Fibroblast of lung (primary cell): ENCODE results near the gene SOX10. TPM values are rescaled to one million over a fixed set of nuclear protein-coding genes. Genes with fewer than 3 reads are reported as not detected.

ENCODE experiments used
- DNase-seq, 2 donors: peaks; one replicate each; pipeline versions ENCODE4 v3.0.0 to v3.0.0-alpha.2; 2010; ENCODE audit warnings: low read depth in 2 of 2
- H2AFZ ChIP-seq: 2 replicates; pipeline ENCODE4 v1.5.1; 2012; ENCODE audit warnings: low read length, control low read depth, inconsistent platforms
- H3K27ac ChIP-seq: 2 replicates; pipeline ENCODE4 v1.5.1; 2011; ENCODE audit warnings: low read length, control low read depth; ENCODE audit not compliant: insufficient read depth
- H3K27me3 ChIP-seq: 2 replicates; pipeline ENCODE4 v1.5.1; 2011; ENCODE audit warnings: mild to moderate bottlenecking, low read length; ENCODE audit not compliant: control insufficient read depth, insufficient read depth
- H3K36me3 ChIP-seq: 2 replicates; pipeline ENCODE4 v1.5.1; 2011; ENCODE audit warnings: low read length; ENCODE audit not compliant: control insufficient read depth, insufficient read depth
- H3K4me1 ChIP-seq: 2 replicates; pipeline ENCODE4 v1.5.1; 2011; ENCODE audit warnings: low read length; ENCODE audit not compliant: control insufficient read depth, insufficient read depth; ENCODE audit errors: extremely low read depth
- H3K4me2 ChIP-seq: 2 replicates; pipeline ENCODE4 v1.5.1; 2011; ENCODE audit warnings: low read length, control low read depth; ENCODE audit not compliant: insufficient read depth; ENCODE audit errors: extremely low read depth
- H3K4me3 ChIP-seq, 4 experiments: fragments of 200-600 bp in 1 of 4; sonication (generic) in 1 of 4; replicated peaks in 1 of 4; 2 replicates each; pipeline ENCODE4 v1.5.1; 2011 to 2016; ENCODE audit warnings: low read length in 4 of 4, low read depth in 3 of 4, mild to moderate bottlenecking in 3 of 4, control low read depth in 2 of 4, inconsistent platforms in 1 of 4, mixed read lengths in 1 of 4; ENCODE audit not compliant: insufficient read depth in 1 of 4; ENCODE audit errors: control extremely low read depth in 1 of 4
- H3K79me2 ChIP-seq: 2 replicates; pipeline ENCODE4 v1.5.1; 2012; ENCODE audit warnings: mild to moderate bottlenecking, low read length, inconsistent platforms; ENCODE audit not compliant: control insufficient read depth, insufficient read depth
- H3K9ac ChIP-seq: 2 replicates; pipeline ENCODE4 v1.5.1; 2011; ENCODE audit warnings: mild to moderate bottlenecking, low read length, control low read depth; ENCODE audit not compliant: insufficient read depth
- H3K9me3 ChIP-seq: 2 replicates; pipeline ENCODE4 v1.5.1; 2012; ENCODE audit warnings: low read depth, low read length; ENCODE audit not compliant: control insufficient read depth, insufficient read depth
- H4K20me1 ChIP-seq: 2 replicates; pipeline ENCODE4 v1.5.1; 2011; ENCODE audit warnings: low read length; ENCODE audit not compliant: control insufficient read depth, insufficient read depth; ENCODE audit errors: extremely low read depth
- CTCF ChIP-seq, 2 donors: IDR thresholded peaks in 1 of 2; conservative IDR thresholded peaks in 1 of 2; 1 replicate in 1 of 2; 2 replicates in 1 of 2; pipeline ENCODE4 v1.5.1; 2011 to 2012; ENCODE audit warnings: low read length in 2 of 2, control low read depth in 1 of 2, inconsistent platforms in 1 of 2, low read depth in 1 of 2, mild to moderate bottlenecking in 1 of 2
- EZH2 ChIP-seq: IDR thresholded peaks from 2 replicates; pipeline ENCODE4 v1.5.1; 2012; ENCODE audit warnings: low read length, control low read depth, mild to moderate bottlenecking; ENCODE audit errors: missing control alignments
- polyA plus RNA-seq, 2 donors: library from polyadenylated mRNA; depleted of rRNA in 1 of 2; stranded (reverse) in 1 of 2; unstranded in 1 of 2; fragments of >200 nt; gene quantifications; 2 replicates each; pipeline ENCODE4 v1.2.1, GENCODE V29; 2011 to 2012; ENCODE audit warnings: missing spikeins in 1 of 2
- total RNA-seq: library from RNA; depleted of rRNA; stranded (reverse); fragments of >200 nt; gene quantifications from 2 replicates; pipeline ENCODE4 v1.2.1, GENCODE V29; 2014

The SOX10 gene
- total and polyA plus RNA-seq, 2 donors (not counting 1 experiment from before 2014, with no cell fraction given), result not detected

DNA sequence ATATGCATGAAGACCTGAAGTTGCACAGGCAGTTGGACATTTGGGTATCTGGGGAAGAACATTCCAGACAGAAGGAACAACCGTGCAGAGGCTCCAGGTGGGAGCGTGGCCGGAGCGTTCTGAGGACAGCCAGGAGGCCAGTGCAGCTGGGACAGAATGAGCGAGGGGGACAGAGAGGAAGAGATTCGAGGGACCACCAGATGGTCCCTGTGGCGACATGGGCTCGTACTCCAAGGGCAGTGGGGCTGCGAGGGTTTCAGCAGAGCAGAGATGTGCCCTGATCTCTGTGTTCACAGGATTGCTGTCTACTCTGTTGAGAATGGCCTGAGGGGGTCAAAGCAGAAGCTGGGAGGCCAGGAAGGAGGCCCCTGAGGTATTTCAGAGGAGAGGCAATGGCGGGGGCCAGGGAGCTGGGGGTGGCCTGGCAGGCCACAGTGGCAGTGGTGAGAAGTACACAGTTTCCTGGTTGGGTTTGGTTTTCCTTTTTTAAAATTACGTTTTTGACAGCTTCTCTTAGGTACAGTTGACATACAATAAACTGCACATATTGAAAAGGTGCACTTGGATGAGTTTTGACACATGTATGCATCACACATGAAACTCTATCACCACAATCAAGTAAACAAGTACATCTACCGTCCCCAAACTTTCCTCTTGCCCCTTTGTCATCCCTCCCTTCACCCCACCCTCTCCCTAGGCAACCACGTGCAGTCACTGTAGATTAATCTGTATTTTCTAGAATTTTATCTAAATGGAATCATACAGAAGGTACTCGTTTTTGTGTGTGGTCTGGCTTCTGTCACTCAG, 24.8 kb upstream of the SOX10 start:
- no peak for DNase-seq
- no peak overlapping the region for H3K9ac ChIP-seq
- no peaks in the 10 kb centered on the region for H3K79me2 ChIP-seq
- H3K4me3 ChIP-seq, result no peak overlapping the region
- H3K27me3 ChIP-seq, result no peaks in the 10 kb centered on the region
- no peaks in the 10 kb centered on the region for H3K36me3 ChIP-seq
- no peaks in the 10 kb centered on the region for H3K4me1 ChIP-seq
- H2AFZ ChIP-seq, result no peak overlapping the region
- H4K20me1 ChIP-seq, result no peaks in the 10 kb centered on the region
- no peak overlapping the region for H3K4me2 ChIP-seq
- TF ChIP-seq EZH2 (no peak), CTCF (conservative IDR thresholded peaks at IDR 0.05 in 1 of 2, IDR thresholded peaks at IDR 0.05 in 1 of 2; ENCODE audit: low read depth in 1 of 2, low read length in 2 of 2) (no peak)
- H3K27ac ChIP-seq, result no peak overlapping the region
- H3K9me3 ChIP-seq, result no peaks in the 10 kb centered on the region

DNA sequence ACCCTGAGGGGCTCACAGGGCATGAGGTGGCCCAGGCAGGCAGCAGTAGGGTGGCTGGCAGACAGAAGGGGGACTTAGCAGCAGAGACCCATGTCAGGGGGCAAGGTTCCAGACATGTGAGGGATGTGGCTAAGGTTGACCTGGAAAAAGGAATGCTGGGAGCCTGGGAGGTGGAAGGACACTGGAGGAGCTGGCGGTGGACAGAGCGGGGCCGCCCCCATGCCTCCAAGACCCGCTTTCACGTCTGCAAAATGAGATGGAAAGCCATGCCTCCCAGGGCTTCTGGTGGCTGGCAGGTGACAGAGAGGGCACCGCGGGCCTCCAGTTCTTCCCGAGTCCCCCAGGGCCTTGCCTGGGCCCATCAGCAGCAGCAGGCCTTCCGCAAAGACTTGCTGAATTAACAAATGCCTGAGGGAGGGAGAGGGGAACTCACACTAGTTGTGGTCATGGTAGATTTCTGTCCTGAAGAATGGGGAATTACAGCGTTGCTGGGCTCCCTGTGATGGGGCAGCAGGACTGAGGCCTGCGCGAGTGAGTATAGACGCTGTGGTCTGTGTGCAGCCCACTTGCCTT, 23.1 kb upstream of the SOX10 start:
- Histone ChIP-seq H2AFZ (no peak overlapping the region), H3K9ac (no peak overlapping the region), H4K20me1 (no peaks in the 10 kb centered on the region), H3K27me3 (no peaks in the 10 kb centered on the region), H3K36me3 (no peaks in the 10 kb centered on the region), H3K4me3 (no peak overlapping the region), H3K9me3 (no peaks in the 10 kb centered on the region), H3K79me2 (no peaks in the 10 kb centered on the region), H3K27ac (no peak overlapping the region), H3K4me1 (no peaks in the 10 kb centered on the region), H3K4me2 (no peak overlapping the region)
- TF ChIP-seq CTCF (conservative IDR thresholded peaks at IDR 0.05 in 1 of 2, IDR thresholded peaks at IDR 0.05 in 1 of 2; ENCODE audit: low read depth in 1 of 2, low read length in 2 of 2), result no peak
- no peak for TF ChIP-seq EZH2
- DNase-seq, result no peak

DNA sequence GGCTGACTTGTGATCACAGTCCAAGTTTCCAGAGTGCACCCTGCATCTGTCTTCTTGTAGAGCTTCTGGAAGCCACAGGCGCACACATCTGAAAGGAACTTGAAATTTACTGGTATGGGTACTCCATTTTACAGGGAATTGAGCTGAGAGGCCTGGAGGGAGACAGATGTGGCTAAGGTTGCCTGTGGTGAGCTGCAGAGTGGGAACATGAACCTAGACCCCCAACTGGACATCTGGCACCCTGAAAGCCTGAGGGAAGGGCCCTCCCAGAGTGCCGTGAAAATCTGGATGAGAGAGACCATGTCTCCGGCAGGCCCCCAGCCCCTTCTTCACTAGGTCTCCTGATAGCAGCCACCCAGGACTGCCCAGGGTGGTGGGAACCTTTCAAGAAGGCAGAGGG, 22.6 kb upstream of the SOX10 start:
- H3K27ac ChIP-seq, result no peak overlapping the region
- no peaks in the 10 kb centered on the region for H3K27me3 ChIP-seq
- no peak for TF ChIP-seq CTCF (conservative IDR thresholded peaks at IDR 0.05 in 1 of 2, IDR thresholded peaks at IDR 0.05 in 1 of 2; ENCODE audit: low read depth in 1 of 2, low read length in 2 of 2)
- no peak for TF ChIP-seq EZH2
- H3K4me1 ChIP-seq, result no peaks in the 10 kb centered on the region
- H3K36me3 ChIP-seq, result no peaks in the 10 kb centered on the region
- no peak for DNase-seq
- H3K9me3 ChIP-seq, result no peaks in the 10 kb centered on the region
- no peaks in the 10 kb centered on the region for H3K79me2 ChIP-seq
- no peak overlapping the region for H3K9ac ChIP-seq
- no peak overlapping the region for H3K4me3 ChIP-seq
- no peak overlapping the region for H3K4me2 ChIP-seq
- H2AFZ ChIP-seq, result no peak overlapping the region
- no peaks in the 10 kb centered on the region for H4K20me1 ChIP-seq
